ENCODE results near the gene ZNF587B. TPM values are rescaled to one million over a fixed set of nuclear protein-coding genes. Genes with fewer than 3 reads are reported as not detected.
"Not testable (repeated sequence)": the region's sequence is repeated elsewhere in the genome, so short reads cannot be mapped to it uniquely, and the experiment has no call there.

ZNF587B gene
- total and polyA plus RNA-seq, 5 experiments from 2014 or later: 0.27 to 29.9 (median 1.3) TPM

DNA sequence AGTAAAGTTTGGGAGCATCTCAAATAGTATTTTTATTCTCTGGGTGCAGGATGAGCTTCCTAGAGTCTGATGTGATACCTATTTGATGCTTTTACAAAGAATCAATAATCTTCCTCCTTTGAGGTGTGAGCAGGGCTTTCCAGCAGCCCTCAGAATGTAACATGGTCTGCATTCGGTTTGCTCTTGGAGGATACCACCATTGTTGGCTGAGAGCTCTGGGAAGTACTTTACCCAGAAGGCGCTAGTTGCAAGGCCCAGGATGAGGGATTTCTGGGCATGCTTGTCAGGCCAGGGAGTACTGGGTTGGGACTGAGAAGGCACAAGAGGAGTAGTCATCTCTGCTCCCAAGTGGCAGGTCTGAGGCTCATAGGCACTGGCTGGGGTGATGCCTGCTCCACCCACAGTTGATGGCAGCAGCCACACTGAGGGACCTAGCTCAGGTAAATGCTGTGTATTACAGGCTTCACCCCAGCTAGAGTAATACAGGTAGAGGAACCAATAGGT lies 19.1 kb downstream of the ZNF587B start:
- Mint-ChIP-seq H3K36me3 (peaks cover 11 to 29% (median 28%) of the 10 kb centered on the region in 3 donors), H3K9me3 (peaks cover 0 to 21% (median 10%) of the 10 kb centered on the region in 9 donors)
- POLR2A ChIA-PET: interaction anchor here (0.8 to 2.0 kb wide), 10 partner anchors 31 to 460 kb away, joined by 3 to 13 read pairs (median 4); partner anchors contain the start of genes ZNF154, ZNF417, ZNF418 and ZNF548

DNA sequence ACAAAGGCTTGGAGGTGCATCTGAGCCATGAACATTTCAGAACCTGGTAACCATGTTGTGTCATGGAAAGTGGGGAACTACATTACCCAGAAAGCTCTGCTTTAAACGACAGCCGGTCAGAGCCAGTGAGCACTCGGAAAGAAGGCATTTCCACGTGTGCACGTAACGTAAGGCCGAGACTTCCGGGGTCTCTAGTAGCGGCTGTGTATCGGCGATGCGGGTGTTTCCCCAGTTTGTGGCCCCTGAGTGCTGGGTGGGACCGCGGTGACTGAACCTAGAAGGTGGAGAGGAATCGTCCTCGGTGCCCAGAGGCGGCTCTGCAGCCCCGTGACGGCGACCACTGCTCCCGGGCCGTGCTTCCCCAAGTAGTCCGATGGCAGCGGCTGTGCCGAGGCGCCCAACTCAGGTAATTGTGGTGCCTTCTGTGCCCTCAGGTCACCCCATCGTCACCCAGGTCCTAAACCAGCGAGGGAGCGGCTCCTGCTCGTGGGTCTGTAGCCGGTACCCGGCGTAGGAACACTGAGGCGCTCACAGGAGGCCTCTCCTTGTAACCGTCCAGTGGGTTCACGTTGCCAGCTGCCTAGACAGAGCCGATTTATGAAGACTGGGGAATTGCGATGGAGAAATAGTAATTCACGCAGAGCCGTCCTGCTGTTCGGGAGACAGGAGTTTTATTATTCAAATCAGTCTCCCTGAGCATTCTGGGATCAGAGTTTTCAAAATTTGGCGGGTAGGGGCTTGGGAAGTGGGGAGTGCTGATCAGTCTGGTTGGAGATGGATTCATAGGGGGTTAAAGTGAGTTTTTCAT lies 19.8 kb downstream of the ZNF587B start, which contains the start of gene ZNF587:
Gene ZNF587 (plus strand): TSS at position 194 of the 808 bp plus-strand sequence. CDS start 180 bp downstream, at position 374.
- POLR2A ChIA-PET: interaction anchor here (0.8 to 2.0 kb wide), 11 partner anchors 31 to 499 kb away, joined by 3 to 13 read pairs (median 4); partner anchors contain the start of genes ZNF154, ZNF417, ZNF418 and ZNF548
- H3K9me3 Mint-ChIP-seq: peaks cover 0 to 25% (median 11%) of the 10 kb centered on the region in 9 donors
- peak within 1 kb of the TSS; percentile 88 to 96 (median 95) for H3K4me3 Mint-ChIP-seq
- DNase-seq: peak; percentile 64 to 93 (median 85)
- H3K27ac Mint-ChIP-seq: peak within 1 kb of the TSS; percentile 90 to 98 (median 97)
- H3K36me3 Mint-ChIP-seq: peaks cover 11 to 31% (median 29%) of the 10 kb centered on the region in 3 donors
- H3K27me3 Mint-ChIP-seq: not testable (repeated sequence)
- peak; percentile 97 to 98 for ATAC-seq
- H3K4me1 Mint-ChIP-seq: peaks cover 18 to 39% (median 26%) of the 10 kb centered on the region in 4 donors

More for the DNA sequence above, 19.1 kb downstream of the ZNF587B start:
- ATAC-seq, H3K27me3 Mint-ChIP-seq, DNase-seq: not testable (repeated sequence)
- Mint-ChIP-seq H3K27ac (peak overlapping the region; percentile 90 to 98 (median 97)), H3K4me3 (peak overlapping the region; percentile 88 to 96 (median 95)), H3K4me1 (peaks cover 18 to 39% (median 26%) of the 10 kb centered on the region in 4 donors)

DNA sequence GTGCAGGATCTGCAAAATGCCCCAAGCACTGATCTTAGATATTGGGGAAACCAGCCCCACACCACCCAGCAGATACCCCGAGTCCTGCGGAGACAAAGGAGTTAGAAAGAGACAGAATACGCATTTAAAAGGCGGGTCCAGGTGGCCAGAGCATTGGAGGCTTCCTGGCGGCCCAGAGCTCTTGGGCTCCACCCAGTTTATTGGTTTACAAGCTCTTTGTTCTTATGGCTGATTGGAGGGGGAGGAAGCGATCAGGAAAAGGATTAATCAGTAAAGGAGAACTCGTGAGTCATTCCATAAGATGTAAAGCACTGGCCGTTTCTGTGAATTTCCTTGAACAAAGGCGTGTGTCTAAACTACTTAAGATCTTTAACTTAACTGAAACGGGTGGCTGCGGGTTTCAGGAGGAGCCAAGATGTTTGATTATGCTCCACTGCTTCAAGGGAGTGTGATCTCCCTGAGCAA lies 20.5 kb downstream of the ZNF587B start:
- POLR2A ChIA-PET: interaction anchor here (1.1 to 2.0 kb wide), 6 partner anchors 31 to 500 kb away, joined by 3 to 13 read pairs (median 4); partner anchors contain the start of genes ZNF417, ZNF586 and ZNF814
- peak overlapping the region; percentile 90 to 98 (median 97) for H3K27ac Mint-ChIP-seq
- no peaks in the 10 kb centered on the region for H3K27me3 Mint-ChIP-seq
- DNase-seq (no peak), ATAC-seq (no peak)
- peak overlapping the region; percentile 88 to 96 (median 95) for H3K4me3 Mint-ChIP-seq
- H3K9me3 Mint-ChIP-seq: peaks cover 0 to 31% (median 11%) of the 10 kb centered on the region in 9 donors
- H3K36me3 Mint-ChIP-seq: peaks cover 15 to 33% (median 33%) of the 10 kb centered on the region in 3 donors
- H3K4me1 Mint-ChIP-seq: peaks cover 18 to 39% (median 26%) of the 10 kb centered on the region in 4 donors

DNA sequence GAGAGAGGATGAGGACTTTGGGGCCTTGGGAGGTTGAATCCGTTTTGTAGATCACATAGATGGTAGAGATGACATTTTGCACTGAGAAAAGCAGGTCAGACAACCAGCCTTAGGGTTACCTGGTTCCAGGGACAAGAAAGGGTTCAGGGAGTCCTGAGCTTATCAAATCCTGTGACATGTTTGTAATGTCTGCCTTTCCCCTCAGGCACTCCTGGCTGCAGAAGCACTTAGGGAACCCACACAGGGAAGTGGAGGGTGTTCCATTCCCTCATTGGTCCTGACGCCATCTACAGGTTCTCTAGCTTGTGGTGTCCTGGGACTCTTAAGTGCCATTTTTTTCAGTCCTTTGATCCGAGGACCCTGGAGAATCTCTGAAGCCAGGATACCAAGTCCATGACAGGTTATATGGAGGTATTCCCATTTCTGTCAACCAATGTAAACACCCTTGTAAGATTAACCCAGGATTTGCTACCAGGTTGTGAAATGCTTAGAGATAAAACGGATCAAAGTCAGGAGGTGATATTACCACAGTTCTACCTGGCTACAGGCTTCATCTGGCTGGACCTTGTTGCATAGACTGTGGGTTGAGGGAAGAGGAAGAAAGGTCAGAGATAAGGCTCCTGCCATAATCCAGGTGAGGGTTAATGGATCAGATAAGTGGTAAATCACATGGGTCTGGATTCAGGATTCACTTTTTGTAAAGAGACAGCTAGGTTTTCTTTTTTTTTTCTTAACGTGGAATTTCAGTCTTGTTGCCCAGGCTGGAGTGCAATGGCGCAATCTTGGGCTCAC lies 21.9 kb downstream of the ZNF587B start:
- Mint-ChIP-seq H3K36me3 (peaks cover 22 to 45% (median 45%) of the 10 kb centered on the region in 3 donors), H3K27ac (peak overlapping the region in 6 of 10 donors; percentile 15 to 97 (median 68)), H3K4me3 (peak overlapping the region in 7 of 10 donors; percentile 4 to 93 (median 20)), H3K4me1 (peaks cover 18 to 36% (median 26%) of the 10 kb centered on the region in 4 donors), H3K9me3 (peaks cover 0 to 45% (median 16%) of the 10 kb centered on the region in 9 donors)
- POLR2A ChIA-PET: interaction anchor here (0.7 to 1.2 kb wide), 3 partner anchors 11 to 96 kb away, joined by 4 to 5 read pairs (median 5); no protein-coding TSS in a partner anchor
- H3K27me3 Mint-ChIP-seq, DNase-seq, ATAC-seq: not testable (repeated sequence)

DNA sequence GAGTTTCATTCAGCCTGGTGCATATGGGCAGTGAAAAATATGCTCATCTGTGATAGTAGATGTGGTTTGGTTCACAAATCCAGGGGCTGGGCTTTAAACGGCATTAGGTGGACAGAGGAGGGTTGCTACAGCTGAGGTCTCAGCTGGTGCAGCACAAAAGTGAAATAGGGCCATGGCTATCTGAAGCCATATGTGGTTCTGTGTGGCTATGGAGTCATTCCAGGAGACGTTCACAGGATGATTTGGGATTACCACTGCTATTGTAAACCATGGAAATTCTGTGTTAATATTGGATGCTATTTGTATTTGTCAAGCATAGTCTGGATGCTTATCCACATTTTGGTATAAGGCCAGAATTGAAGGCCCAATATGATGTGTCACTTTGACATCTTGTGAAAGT lies 24.0 kb downstream of the ZNF587B start:
- H3K27me3 Mint-ChIP-seq, ATAC-seq, DNase-seq: not testable (repeated sequence)
- POLR2A ChIA-PET: interaction anchor here (0.7 kb wide), 1 partner anchor 9 kb away, joined by 5 read pairs; no protein-coding TSS in a partner anchor
- Mint-ChIP-seq H3K4me3 (peak overlapping the region in 1 of 10 donors; percentile 6), H3K27ac (peak overlapping the region in 1 of 10 donors; percentile 73), H3K4me1 (peaks cover 17 to 35% (median 26%) of the 10 kb centered on the region in 4 donors), H3K36me3 (peaks cover 30 to 60% (median 60%) of the 10 kb centered on the region in 3 donors), H3K9me3 (peaks cover 0 to 61% (median 23%) of the 10 kb centered on the region in 9 donors)

DNA sequence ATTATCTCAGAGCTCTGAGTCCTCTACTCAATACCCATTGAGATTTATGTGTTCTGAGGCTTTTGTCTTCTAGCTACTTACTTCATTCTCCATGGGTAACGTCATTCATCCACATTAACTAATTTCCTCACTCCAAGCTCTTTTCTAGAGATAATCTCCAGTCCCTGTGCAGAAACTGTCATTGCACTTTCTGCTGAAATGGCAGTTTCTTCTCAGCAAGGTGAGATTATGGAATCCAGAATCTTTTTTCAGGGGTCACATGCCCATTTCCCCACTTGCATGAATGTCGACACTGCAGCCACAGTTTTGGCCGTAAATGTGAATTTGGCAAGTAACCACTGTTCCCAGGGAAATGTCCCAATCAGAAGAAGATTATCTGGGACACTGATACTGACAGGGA lies 32.3 kb downstream of the ZNF587B start:
- POLR2A ChIA-PET: interaction anchor here (1.2 kb wide), 1 partner anchor 10 kb away, joined by 5 read pairs; no protein-coding TSS in a partner anchor
- H3K9me3 Mint-ChIP-seq: peaks cover 0 to 92% (median 27%) of the 10 kb centered on the region in 9 donors
- H3K36me3 Mint-ChIP-seq: peaks cover 46 to 87% (median 85%) of the 10 kb centered on the region in 3 donors
- ATAC-seq, DNase-seq, H3K4me1 Mint-ChIP-seq, H3K27me3 Mint-ChIP-seq, H3K27ac Mint-ChIP-seq, H3K4me3 Mint-ChIP-seq: not testable (repeated sequence)

DNA sequence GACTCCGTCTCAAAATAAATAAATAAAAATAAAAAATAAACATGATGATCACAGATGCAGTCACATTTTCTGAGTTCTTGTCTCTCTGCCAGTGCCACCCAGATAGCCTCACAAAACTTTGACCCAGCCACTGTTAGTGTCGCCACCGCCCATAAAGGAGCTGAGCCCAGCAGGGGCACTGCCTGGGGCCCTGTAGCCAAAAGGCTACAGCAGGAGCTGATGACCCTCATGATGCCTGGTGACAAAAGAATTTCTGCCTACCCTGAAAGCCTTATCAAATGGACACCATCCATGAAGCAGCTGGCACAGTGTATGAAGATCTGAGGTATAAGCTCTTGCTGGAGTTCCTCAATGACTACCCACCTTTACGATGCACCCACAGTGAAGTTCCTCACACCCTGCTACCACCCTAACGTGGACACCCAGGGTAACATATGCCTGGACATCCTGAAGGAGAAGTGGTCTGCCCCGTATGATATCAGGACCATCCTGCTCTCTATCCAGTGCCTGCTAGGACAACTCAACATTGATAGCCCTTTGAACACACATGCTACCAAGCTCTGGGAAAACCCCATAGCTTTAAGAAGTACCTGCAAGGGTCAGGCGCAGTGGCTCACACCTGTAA lies 37.9 kb downstream of the ZNF587B start:
- H3K27ac Mint-ChIP-seq: peak overlapping the region in 1 of 10 donors; percentile 24
- peaks cover 36 to 81% (median 50%) of the 10 kb centered on the region in 3 donors for H3K36me3 Mint-ChIP-seq
- H3K27me3 Mint-ChIP-seq: no peaks in the 10 kb centered on the region
- ATAC-seq: peak in 1 of 2 donors; percentile 19
- no peak overlapping the region for H3K4me3 Mint-ChIP-seq
- DNase-seq: no peak
- peaks cover 0 to 2% (median 0%) of the 10 kb centered on the region in 4 donors for H3K4me1 Mint-ChIP-seq
- peaks cover 0 to 96% (median 25%) of the 10 kb centered on the region in 9 donors for H3K9me3 Mint-ChIP-seq
- POLR2A ChIA-PET: interaction anchor here (0.6 to 2.1 kb wide), 4 partner anchors 10 to 69 kb away, joined by 4 to 8 read pairs (median 4); no protein-coding TSS in a partner anchor

DNA sequence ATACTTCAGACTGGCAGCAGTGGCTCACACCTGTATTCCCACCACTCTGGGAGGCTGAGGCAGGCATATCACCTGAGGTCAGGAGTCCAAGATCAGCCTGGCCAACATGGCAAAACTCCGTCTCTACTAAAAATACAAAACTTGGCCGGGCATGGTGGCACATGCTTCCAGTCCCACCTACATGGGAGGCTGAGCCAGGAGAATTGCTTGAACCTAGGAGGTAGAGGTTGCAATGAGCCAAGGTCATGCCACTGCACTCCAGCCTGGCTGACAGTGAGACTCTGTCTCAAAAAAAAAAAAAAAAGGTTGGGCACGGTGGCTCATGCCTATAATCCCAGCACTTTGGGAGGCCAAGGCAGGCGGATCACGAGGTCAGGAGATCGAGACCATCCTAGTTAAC lies 39.6 kb downstream of the ZNF587B start:
- not testable (repeated sequence) for DNase-seq, ATAC-seq, H3K27me3 Mint-ChIP-seq, H3K4me1 Mint-ChIP-seq, H3K4me3 Mint-ChIP-seq
- H3K36me3 Mint-ChIP-seq: peaks cover 40 to 80% (median 50%) of the 10 kb centered on the region in 3 donors
- peaks cover 0 to 96% (median 34%) of the 10 kb centered on the region in 9 donors for H3K9me3 Mint-ChIP-seq
- H3K27ac Mint-ChIP-seq: peak overlapping the region in 1 of 10 donors; percentile 9
- POLR2A ChIA-PET: interaction anchor here (0.5 to 1.9 kb wide), 4 partner anchors 8 to 505 kb away, joined by 3 to 8 read pairs (median 3); no protein-coding TSS in a partner anchor

DNA sequence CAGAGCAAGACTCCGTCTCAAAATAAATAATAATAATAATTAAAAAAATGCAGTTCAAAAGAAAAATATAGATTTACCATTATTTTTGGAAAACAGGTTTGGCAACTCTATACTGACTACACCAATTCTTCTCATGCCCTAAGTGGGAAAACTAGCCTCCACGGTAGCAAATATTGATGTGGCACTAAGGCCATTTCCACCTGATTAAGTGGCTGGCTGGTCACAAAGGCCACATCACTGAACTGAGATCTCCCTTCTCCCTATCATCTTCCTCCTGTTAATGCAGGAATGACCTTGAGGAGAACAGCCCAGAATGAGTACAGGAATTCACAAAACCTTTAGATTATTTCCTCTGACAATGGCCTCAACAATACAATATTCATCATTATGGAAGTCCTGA lies 40.1 kb downstream of the ZNF587B start:
- Mint-ChIP-seq H3K27me3 (no peaks in the 10 kb centered on the region), H3K4me1 (peaks cover 0 to 2% (median 0%) of the 10 kb centered on the region in 4 donors), H3K4me3 (no peak overlapping the region), H3K36me3 (peaks cover 35 to 78% (median 50%) of the 10 kb centered on the region in 3 donors), H3K9me3 (peaks cover 0 to 94% (median 29%) of the 10 kb centered on the region in 9 donors), H3K27ac (no peak overlapping the region)
- POLR2A ChIA-PET: interaction anchor here (0.7 kb wide), 1 partner anchor 15 kb away, joined by 3 read pairs; no protein-coding TSS in a partner anchor
- ATAC-seq (no peak), DNase-seq (no peak)

DNA sequence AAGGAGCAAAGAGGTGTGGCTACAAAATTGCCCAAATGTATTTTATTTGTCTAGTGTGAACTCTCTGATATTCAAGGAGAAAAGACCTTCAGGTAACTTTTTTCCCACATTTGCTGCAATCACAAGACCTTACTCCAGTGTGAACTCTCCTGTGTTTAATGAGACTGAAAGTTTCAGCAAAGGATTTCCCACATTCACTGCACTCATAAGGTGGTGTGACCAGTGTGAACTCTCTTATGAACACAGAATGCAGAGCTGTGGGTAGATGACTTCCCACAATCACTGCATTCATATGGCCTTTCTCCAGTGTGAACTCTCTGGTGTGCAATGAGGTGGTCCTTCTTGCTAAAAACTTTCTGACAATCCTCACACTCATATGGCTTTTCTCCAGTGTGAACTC lies 42.4 kb downstream of the ZNF587B start:
- H3K9me3 Mint-ChIP-seq: peaks cover 0 to 94% (median 36%) of the 10 kb centered on the region in 9 donors
- no peak for ATAC-seq
- DNase-seq: no peak
- peaks cover 0 to 3% (median 2%) of the 10 kb centered on the region in 4 donors for H3K4me1 Mint-ChIP-seq
- H3K27ac Mint-ChIP-seq: no peak overlapping the region
- peaks cover 39 to 80% (median 53%) of the 10 kb centered on the region in 3 donors for H3K36me3 Mint-ChIP-seq
- no peak overlapping the region for H3K4me3 Mint-ChIP-seq
- no peaks in the 10 kb centered on the region for H3K27me3 Mint-ChIP-seq
- POLR2A ChIA-PET: no interaction called here
